Measurements from ENCODE around the gene PPP6R2.

DNA sequence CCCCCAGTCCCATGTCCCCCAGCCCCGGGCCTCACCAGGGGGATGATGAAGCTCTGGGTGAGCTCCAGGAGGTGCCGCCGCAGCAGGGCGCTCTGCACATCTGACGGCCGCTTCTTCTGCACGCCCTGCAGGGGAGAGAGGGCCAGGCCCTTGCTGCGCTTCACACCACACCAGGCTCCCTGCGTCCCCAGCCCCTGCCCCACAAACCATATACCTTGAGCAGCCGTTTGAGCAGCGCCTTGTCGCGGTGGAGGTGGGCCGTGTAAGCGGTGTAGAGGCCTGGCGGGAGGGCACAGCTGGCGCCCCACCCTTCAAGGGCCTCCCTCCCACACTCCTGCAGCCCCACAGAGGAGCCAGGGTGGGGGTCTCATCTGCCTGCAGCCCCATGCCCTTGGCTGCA is 29.5 kb upstream of the PPP6R2 start:
- TF ChIP-seq, protein P1, sequence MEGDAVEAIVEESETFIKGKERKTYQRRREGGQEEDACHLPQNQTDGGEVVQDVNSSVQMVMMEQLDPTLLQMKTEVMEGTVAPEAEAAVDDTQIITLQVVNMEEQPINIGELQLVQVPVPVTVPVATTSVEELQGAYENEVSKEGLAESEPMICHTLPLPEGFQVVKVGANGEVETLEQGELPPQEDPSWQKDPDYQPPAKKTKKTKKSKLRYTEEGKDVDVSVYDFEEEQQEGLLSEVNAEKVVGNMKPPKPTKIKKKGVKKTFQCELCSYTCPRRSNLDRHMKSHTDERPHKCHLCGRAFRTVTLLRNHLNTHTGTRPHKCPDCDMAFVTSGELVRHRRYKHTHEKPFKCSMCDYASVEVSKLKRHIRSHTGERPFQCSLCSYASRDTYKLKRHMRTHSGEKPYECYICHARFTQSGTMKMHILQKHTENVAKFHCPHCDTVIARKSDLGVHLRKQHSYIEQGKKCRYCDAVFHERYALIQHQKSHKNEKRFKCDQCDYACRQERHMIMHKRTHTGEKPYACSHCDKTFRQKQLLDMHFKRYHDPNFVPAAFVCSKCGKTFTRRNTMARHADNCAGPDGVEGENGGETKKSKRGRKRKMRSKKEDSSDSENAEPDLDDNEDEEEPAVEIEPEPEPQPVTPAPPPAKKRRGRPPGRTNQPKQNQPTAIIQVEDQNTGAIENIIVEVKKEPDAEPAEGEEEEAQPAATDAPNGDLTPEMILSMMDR (conservative IDR thresholded peaks at IDR 0.05 in 1 of 2, IDR thresholded peaks at IDR 0.05 in 1 of 2; ENCODE audit: low read depth in 1 of 2, low read length in 2 of 2) = no peak
- TF ChIP-seq EZH2 (IDR thresholded peaks at IDR 0.05; ENCODE audit: low read length, missing control alignments) = no peak
